RWPE2 (cell line): ENCODE measurements around the gene FAR2.

Experiments
- ATAC-seq: fragments of 200-7000 bp; cut with Tn5 transposase; 3 replicates; pipeline ENCODE4 v1.9.1; 2021; ENCODE audit warnings: low read depth
- DNase-seq: peaks from one replicate; pipeline ENCODE4 v3.0.0-alpha.2; 2020; ENCODE audit warnings: low spot score
- H3K27ac ChIP-seq: fragments of 450-650 bp; 2 replicates; pipeline ENCODE4 v1.5.1; 2017; ENCODE audit warnings: mild to moderate bottlenecking; ENCODE audit not compliant: poor library complexity, severe bottlenecking
- H3K27me3 ChIP-seq: fragments of 250-450 bp; sonication (Bioruptor Pico); 2 replicates; pipeline ENCODE4 v1.5.1; 2021; ENCODE audit warnings: mild to moderate bottlenecking, moderate library complexity; ENCODE audit not compliant: insufficient read depth, poor library complexity, severe bottlenecking
- H3K36me3 ChIP-seq: fragments of 250-450 bp; sonication (Bioruptor Pico); 2 replicates; pipeline ENCODE4 v1.5.1; 2020; ENCODE audit warnings: low read depth, mild to moderate bottlenecking, moderate library complexity
- H3K4me1 ChIP-seq: fragments of 250-450 bp; sonication (Bioruptor Pico); 2 replicates; pipeline ENCODE4 v1.5.1; 2021; ENCODE audit warnings: mild to moderate bottlenecking, moderate library complexity; ENCODE audit not compliant: insufficient read depth, poor library complexity, severe bottlenecking
- H3K4me3 ChIP-seq: fragments of 250-450 bp; sonication (Bioruptor Pico); 2 replicates; pipeline ENCODE4 v1.5.1; 2021; ENCODE audit warnings: mild to moderate bottlenecking, moderate library complexity; ENCODE audit not compliant: severe bottlenecking
- H3K9me3 ChIP-seq: fragments of 250-450 bp; sonication (Bioruptor Pico); 2 replicates; pipeline ENCODE4 v1.5.1; 2021; ENCODE audit warnings: mild to moderate bottlenecking, moderate library complexity; ENCODE audit not compliant: severe bottlenecking
- CTCF ChIP-seq: fragments of 450-650 bp; IDR thresholded peaks from one replicate; pipeline ENCODE4 v1.5.1; 2017; ENCODE audit warnings: mild to moderate bottlenecking, moderate library complexity; ENCODE audit not compliant: poor library complexity, severe bottlenecking

FAR2 gene

GRCh38 chr12:29291226-29291625, 142.1 kb downstream of the FAR2 start:
- no peaks in the 10 kb centered on the region for H3K36me3 ChIP-seq

DNA sequence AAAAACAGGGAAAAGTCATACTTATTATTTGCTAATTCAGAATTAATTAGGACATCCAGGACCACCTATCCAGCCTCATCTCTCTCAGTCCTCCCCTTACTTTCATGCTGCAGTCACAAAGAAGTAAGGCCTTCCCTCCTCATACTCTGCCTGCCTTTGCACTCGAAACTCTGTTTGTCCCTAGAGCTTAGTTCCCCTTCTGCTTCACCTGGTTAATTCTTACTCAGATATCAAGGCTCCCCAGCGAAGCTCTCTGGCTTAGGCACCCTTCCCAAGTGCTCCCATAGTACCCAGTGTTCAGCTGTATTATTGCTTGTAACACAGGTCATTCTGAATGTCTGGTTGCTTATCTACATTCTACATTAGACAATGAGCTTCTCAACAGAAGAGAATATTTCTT, 150.6 kb downstream of the FAR2 start:
- Histone ChIP-seq H3K4me1 (no peaks in the 10 kb centered on the region), H3K27me3 (no peaks in the 10 kb centered on the region), H3K27ac (no peak overlapping the region), H3K36me3 (no peaks in the 10 kb centered on the region), H3K9me3 (no peaks in the 10 kb centered on the region), H3K4me3 (no peak overlapping the region)
- no peak for TF ChIP-seq CTCF
- DNase-seq (no peak), ATAC-seq (no peak)

More at GRCh38 chr12:29291226-29291625, 142.1 kb downstream of the FAR2 start:
- Histone ChIP-seq H3K27ac (no peak overlapping the region), H3K4me1 (no peaks in the 10 kb centered on the region), H3K4me3 (no peak overlapping the region), H3K27me3 (no peaks in the 10 kb centered on the region), H3K9me3 (no peaks in the 10 kb centered on the region)
- DNase-seq = no peak
- no peak for ATAC-seq
- TF ChIP-seq CTCF = no peak

DNA sequence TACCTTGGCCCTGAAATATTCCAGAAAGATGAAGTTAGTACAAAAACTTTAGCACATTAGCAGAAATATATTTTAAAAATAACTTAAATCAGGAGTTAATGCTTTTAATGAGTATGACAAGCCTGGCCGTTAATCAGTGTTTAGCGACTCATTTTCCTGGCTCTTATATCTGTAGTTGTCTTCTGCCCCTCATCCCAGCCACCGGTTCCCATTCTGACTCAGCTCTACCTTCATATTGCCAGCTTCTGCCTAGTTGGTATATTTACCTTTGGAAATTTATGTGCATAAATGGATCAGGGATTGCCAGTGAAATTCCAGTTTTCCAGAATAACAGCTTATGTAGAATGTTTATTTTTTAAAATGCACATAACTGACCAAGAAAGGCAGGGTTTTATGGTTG, 152.0 kb downstream of the FAR2 start:
- DNase-seq = no peak
- no peak for ATAC-seq
- Histone ChIP-seq H3K4me3 (no peak overlapping the region), H3K4me1 (no peaks in the 10 kb centered on the region), H3K27me3 (no peaks in the 10 kb centered on the region), H3K9me3 (no peaks in the 10 kb centered on the region), H3K27ac (no peak overlapping the region), H3K36me3 (no peaks in the 10 kb centered on the region)
- TF ChIP-seq CTCF = no peak

- Histone ChIP-seq H3K27me3 (no peaks in the 10 kb centered on the region), H3K27ac (no peak overlapping the region), H3K4me1 (no peaks in the 10 kb centered on the region), H3K4me3 (no peak overlapping the region), H3K36me3 (no peaks in the 10 kb centered on the region), H3K9me3 (no peaks in the 10 kb centered on the region)
- ATAC-seq (no peak), DNase-seq (no peak)
- no peak for TF ChIP-seq CTCF
Observed at GRCh38 chr12:29304388-29304787, 155.3 kb downstream of the FAR2 start.

DNA sequence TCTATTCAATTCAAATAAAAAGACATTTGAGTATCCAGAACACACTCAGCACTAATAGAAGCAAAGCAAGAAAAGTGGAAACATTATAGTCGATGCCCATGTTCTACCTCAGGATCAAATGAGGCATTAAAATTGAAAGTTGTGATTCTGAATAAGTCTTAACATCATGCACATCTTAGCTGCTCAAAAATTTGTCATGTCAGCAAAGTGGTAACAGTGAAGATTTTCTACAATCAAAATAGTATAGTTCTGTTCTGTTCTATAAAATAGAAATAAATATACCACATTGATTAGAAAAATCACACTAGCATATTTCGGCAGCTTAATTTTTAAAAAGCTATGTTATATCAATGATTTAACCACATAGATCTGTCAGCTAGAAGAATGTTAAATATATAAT, 157.2 kb downstream of the FAR2 start:
- Histone ChIP-seq H3K4me3 (no peak overlapping the region), H3K27me3 (no peaks in the 10 kb centered on the region), H3K36me3 (no peaks in the 10 kb centered on the region), H3K9me3 (no peaks in the 10 kb centered on the region), H3K4me1 (no peaks in the 10 kb centered on the region), H3K27ac (no peak overlapping the region)
- DNase-seq (no peak), ATAC-seq (no peak)
- TF ChIP-seq CTCF = no peak
